T1000 (cell line): ENCODE results near the gene MAP7D2.

ENCODE experiments used
- DNase-seq: peaks from one replicate; lab custom pipeline; 2025; ENCODE audit warnings: mixed read lengths; lab: John Stamatoyannopoulos, UW

Gene MAP7D2

GRCh38 chrX:20038966-20039365 lies 77.7 kb downstream of the MAP7D2 start:
- no peak for DNase-seq

DNA sequence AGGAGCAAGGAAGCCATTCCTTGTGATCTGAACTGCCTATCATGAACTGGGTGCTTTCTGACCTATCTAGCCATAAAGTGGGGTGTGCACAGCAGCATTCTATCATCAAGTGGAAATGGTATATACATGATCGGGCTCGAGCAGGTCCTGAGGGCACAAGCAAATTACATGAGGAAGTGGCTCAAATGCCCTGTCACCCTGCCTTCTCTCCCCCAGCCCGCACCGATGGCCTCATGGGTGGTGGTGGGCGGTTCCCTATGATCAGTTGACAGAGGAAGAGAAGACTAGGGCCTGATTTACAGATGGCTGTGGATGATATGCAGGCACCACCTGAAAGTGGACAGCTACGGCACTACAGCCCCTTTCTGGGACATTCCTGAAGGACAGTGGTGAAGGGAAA lies 79.5 kb downstream of the MAP7D2 start:
- DNase-seq, result no peak

DNA sequence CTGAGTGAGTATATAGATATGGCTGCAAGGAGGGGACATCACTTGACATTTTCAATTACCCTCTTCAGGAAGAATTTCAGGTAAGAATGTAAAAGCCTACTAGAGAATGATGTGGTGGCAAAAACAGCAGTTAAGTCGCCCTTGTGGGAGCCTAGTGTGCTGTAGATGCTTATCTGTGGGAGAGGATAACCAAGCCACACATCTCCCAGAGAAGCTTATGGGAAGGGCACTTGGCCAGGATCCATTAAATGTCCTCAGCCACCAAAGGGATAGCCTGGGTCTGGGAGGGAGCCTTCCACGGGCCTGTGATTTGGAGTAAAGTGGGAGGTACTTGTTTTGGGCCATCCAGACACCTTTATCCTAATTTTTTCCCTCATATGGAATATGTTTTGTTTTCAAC lies 84.5 kb downstream of the MAP7D2 start:
- no peak for DNase-seq

DNA sequence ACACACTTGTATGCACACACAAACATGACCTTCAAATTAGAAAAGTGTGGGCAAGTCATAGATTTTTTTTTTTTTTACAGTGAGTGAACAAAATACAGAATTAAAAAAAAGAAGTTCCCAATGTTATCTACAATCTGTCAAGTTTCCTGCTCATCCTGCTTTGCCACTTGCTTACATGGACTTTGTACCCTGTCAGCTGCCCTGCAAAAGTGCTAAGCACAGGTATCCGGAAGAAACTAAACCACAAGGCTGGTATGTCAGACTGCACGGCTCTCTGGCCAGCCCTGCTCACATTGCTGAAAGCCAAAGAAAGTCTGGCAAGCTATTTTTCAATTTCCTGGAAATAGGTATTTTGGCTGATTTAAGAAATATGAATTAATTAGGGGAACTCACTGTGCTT lies 87.0 kb downstream of the MAP7D2 start:
- no peak for DNase-seq

GRCh38 chrX:20028588-20028987 lies 88.1 kb downstream of the MAP7D2 start:
- DNase-seq, result no peak

GRCh38 chrX:20026278-20026677 lies 90.4 kb downstream of the MAP7D2 start:
- DNase-seq, result no peak

GRCh38 chrX:20019672-20020365 lies 96.9 kb downstream of the MAP7D2 start:
- no peak for DNase-seq

- no peak for DNase-seq
Measured at GRCh38 chrX:20016616-20016945, 100.1 kb downstream of the MAP7D2 start.

- no peak for DNase-seq
Measured at GRCh38 chrX:20015945-20016615, 100.6 kb downstream of the MAP7D2 start.

- DNase-seq, result no peak
Measured at GRCh38 chrX:20015422-20015821, 101.3 kb downstream of the MAP7D2 start.

DNA sequence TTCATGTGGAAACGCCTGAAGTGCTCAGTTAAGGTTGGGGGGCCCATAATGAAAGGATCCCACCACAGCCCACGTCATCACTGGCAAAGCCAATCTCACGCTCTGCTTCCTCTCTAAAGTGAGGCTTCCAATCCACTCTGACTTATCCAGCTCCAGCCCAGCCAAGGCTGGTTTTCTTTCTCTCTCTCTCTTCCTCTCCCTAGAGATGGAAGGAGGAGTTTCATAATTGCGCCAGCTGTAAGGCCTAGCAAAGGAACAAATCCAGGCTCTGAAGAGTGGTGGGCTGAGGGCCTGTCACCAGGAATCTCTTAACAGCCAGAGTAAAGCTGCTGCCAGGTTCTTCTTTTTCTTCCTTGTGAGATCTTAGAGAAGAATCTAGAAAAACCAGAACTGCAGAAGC lies 105.1 kb downstream of the MAP7D2 start:
- no peak for DNase-seq

DNA sequence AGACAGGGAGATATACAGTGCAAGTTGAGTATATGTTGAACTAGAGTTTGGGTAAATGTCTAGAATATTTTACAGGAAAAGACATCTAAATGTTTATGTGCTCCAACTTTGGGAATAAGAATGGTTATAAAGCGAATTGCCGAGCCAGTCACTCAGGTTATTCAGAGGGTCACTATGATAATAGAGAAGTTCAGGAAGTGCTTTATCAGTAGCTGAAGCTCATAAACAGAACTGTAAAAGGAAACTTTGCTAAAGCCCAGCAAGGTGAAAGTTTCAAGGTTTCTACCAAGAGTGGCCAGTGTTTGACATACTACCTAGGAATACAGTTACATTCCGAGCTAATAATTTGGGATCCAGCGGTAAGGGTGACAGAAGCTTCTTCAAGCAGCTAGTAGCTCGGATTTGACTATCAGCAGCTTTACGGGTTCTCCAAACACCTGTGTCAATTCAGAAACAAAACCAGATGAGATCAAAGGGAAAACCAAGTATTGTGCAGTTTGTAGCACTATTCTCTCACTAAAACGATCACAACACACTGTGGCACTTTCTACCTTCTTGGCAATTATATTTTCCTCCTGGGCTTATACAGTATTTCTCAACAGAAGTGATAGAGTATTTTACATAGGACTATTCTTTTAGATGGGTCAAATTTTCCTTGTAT lies 108.6 kb downstream of the MAP7D2 start:
- DNase-seq, result no peak

GRCh38 chrX:20005883-20006282 lies 110.8 kb downstream of the MAP7D2 start:
- DNase-seq, result no peak

DNA sequence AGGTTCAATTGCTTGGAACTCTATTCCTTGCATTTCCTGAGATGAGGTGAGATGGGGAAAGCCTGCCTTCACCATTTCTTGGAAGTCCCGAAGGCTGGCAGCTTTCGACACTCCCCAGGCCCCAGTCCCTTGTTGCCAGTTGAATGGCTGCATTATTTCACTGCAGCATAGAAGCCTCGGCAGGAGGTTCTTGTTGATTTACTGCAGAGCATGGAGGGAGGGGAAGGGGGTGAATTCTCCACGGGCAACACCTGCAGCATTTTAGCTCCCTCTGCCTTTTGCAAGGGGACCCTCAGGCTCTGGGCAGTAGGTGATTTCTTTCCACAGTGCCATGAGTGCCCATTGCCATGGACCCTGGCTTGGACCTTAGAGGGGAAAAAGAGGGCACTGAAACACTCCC lies 115.1 kb downstream of the MAP7D2 start:
- DNase-seq, result no peak

DNA sequence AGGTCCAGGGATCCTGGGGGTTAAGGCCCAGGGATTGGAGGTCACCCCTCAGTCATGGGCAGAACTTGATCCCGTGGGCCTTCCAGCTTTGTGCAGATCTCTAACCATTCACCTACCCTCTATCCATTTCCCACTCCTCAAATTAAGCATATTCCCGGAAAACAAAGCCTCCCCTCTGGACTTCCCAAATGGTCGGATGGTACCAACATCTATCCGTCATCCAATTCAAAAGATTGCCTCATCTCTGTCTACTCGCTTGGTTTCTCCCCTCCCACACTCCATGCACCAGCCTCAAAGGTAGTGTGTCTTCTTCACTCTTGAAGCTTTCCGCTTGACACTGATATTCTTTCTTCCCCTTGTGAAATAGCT lies 125.4 kb downstream of the MAP7D2 start:
- no peak for DNase-seq

- DNase-seq, result peak; percentile 81
Measured at GRCh38 chrX:19990556-19991349, 126.0 kb downstream of the MAP7D2 start, which contains the start of gene BCLAF3. BCLAF3 (minus strand) TSS chrX:19991061; CDS start chrX:19970264, 20,797 bp downstream.

- DNase-seq, result no peak
Measured at GRCh38 chrX:19990151-19990555, 126.6 kb downstream of the MAP7D2 start.

DNA sequence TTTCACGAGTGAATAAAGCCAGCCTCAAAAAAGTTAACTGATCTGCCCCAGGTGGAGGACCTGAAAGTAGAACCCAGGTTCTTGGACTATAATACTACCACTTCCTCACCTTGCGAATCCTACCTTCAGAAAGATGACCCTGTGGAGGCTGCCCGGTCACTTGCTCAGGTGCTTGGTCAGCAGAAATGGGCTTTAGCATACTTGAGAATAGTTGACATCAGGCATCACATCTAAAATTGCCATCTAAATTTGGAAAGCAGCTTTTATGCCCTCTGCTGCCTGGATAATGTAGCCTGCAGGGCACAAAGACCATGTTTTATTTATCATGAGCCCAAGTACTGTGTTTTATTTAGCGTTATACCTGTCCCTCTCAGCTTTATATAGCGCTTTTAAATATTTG lies 128.9 kb downstream of the MAP7D2 start:
- no peak for DNase-seq

DNA sequence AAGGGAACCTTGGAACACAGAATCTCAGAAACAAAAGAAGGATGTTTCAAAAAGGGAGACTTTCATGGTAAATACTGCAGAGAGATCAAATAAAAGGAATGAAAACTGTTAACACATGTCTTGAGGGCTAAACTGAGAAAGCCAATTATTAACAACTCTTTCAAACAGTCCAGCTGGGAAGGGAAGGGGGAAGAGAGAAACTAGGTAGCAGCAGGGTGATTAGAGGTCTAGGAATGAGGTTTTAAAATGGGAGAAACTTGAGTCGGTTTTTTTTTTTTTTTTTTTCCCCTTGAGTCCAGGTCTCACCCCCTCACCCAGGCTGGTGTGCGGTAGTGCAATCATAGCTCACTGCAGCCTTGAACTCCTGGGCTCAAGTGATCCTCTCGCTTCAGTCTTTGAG lies 130.2 kb downstream of the MAP7D2 start:
- no peak for DNase-seq

DNA sequence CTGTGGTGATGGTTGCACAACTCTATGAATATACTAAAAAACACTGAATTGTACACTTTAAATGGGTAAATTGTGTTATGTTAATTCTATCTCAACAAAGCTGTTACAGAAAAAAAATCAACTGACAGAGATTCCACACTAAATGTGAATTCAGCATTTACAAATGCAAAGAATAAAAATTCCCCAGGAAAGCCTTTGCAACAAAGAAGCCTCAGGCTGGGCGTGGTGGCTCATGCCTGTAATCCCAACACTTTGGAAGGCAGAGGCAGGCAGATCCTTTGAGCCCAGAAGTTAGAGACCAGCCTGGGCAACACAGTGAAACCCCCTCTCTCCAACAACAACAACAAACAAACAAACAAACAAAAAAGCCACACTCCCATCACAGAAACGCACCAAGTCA lies 134.8 kb downstream of the MAP7D2 start:
- DNase-seq, result no peak

- no peak for DNase-seq
Measured at GRCh38 chrX:19975845-19976244, 140.9 kb downstream of the MAP7D2 start.

- no peak for DNase-seq
Measured at GRCh38 chrX:19972984-19973383, 143.7 kb downstream of the MAP7D2 start.

GRCh38 chrX:19968276-19968675 lies 148.4 kb downstream of the MAP7D2 start:
- DNase-seq, result no peak
